GM18526 (cell line): ENCODE results near the gene TUBGCP3.

Source experiments
- POLR2A ChIP-seq: IDR thresholded peaks from 3 replicates; pipeline ENCODE4 v1.6.1; 2011; ENCODE audit not compliant: insufficient read length; ENCODE audit errors: extremely low read depth

TUBGCP3 gene

DNA sequence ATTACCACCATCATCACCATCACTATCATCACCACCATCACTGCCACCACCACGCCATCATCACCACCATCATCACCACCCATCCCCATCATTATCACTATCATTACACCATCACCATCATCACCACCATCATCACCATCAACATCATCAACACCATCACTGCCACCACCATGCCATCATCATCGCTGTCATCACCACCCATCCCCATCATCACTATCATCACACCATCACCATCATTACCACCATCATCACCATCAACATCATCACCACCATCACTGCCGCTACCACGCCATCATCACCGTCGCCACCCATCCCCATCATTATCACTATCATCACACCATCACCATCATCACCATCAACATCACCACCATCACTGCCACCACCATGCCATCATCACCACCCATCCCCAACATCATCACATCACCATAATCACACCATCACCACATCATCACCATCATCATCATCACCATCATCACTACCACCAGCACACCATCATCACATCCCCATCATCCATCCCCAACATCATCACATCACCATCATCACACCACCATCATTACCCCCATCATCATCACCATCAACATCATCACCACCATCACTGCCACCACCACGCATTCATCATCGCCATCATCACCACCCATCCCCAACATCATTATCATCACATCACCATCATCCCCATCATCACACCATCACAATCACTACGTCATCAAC, 61.7 kb downstream of the TUBGCP3 start:
- no peak for TF ChIP-seq POLR2A

DNA sequence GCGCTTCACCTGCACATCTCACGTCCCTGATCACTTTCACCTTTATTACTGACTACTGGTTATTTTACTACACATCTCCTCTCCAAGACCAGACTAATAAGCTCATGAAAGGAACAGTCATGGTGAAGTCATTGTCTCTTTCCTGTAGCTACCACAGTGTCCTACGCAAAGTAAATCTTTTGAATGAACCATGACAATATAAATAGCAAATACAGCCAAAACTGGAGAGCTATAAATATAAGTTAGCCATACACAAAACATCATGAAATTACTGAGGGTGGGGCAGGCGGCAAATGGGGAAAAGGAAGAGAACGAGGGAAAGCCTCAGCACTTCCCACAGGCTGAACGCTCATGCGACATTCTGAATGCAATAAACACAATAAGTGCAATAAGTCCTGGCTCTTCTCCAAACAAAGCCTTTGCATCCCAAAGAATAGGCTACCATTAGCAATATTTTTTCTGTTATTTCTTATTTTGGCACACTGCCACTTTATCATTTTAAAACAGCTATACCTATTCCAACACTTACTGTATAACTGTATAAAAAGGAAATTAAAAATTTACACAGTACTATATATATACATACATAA, 62.5 kb downstream of the TUBGCP3 start:
- TF ChIP-seq POLR2A, result no peak

DNA sequence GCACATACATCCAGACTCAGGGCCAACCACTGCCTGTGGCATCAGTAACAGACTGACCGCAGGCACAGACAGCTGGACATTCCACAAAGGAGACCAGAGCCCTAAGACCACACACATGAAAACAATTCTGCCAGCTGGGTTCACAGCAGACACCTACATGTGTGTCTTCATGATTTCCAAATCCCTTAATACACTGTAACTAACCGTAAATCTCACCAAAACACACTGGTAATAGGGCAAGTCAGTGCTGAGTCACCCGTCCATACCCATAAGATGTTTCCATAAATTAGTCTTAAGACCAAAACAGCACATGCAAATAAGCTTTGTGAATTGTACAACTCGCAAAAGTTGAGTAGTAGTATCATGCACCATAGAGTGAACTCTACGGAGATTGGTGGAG, 65.4 kb downstream of the TUBGCP3 start:
- no peak for TF ChIP-seq POLR2A

DNA sequence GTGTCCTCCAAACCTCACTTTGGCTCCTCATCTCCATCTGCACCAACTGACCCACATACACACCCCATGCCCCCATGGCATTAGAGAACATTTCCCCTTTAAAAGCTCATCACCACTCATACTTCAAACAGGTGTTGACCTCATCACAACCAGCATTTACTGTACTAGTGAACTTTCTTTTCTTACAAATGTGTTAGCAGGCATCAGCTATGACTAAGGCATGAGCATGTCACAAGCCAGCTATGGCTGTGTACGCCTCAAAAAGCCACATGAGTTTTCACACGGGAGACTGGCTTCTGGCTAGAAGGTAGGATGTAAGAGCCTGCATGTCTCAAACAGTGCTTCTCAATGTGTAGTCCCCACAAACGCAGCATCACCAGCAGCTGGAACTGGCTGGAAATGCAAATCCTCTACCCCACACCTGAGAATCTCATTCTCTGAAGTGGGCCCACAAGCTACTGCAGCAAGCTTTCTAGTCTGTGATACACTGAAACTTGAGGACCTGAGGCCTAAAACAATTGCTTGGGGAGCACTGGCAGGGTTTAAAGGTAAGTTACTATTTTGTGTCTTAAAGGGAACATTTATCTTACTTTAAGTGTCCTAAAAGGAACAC, 66.8 kb downstream of the TUBGCP3 start:
- no peak for TF ChIP-seq POLR2A

DNA sequence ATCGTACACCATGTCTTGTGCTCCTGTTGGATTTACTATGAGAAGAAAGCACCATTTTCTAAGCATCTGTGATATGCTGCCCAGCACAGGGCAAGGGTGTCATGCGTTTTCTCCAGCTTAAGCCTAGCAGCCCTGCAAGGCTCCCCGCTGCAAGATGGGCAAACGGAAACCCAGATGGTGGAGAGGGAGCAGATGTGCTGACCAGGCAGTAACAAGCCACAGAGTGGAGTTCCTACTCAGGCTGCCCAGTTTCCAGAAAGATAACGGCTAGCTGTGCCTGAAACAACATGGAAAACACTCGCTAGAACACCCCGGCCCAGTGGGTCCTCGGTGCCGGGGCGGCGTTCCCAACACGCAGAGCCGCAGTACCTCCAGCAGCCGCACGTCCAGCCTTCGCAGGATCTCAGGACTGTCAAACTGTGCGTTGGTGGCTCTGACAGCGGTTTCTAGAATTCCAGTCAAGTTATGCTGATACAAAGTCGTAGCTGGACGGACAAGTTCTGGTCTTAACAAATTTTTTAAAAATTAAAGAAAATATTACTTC, 68.4 kb downstream of the TUBGCP3 start:
- no peak for TF ChIP-seq POLR2A

DNA sequence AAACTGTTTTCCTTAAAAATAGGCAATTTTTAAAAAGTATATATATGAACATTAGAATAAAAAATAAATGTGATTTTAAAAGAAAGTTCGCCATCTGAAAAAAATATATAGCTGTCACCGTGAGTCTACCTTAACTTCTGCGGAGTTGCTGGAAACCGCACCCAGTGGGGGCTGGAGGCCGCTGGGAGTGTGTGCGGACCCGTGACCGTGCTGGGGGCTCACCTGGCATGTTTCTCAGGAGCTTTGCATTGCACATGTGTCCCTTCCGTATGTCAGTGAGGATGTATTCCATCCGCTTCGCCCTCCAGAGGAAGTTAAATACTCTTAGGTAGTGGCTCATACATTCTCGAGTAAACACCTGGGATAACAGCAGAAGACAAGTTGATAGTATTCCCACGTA, 71.7 kb downstream of the TUBGCP3 start:
- TF ChIP-seq POLR2A, result no peak

DNA sequence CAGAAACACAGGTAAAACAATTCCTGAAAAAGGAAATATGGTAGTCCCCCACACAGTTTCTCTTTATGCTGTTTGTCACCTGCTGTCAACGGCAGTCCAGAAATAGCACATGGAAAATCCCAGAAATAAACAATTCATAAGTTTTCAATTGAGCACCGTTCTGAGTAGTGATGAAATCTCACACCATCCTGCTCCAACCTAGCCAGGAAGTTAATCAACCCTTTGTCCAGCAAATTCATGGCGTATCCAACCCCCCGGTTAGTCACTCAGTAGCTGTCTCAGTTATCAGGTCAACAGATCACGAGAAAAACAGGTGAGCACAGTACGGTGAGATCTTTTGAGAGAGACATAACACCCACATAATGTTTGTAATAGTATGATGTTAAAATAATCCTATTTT, 74.2 kb downstream of the TUBGCP3 start:
- no peak for TF ChIP-seq POLR2A

DNA sequence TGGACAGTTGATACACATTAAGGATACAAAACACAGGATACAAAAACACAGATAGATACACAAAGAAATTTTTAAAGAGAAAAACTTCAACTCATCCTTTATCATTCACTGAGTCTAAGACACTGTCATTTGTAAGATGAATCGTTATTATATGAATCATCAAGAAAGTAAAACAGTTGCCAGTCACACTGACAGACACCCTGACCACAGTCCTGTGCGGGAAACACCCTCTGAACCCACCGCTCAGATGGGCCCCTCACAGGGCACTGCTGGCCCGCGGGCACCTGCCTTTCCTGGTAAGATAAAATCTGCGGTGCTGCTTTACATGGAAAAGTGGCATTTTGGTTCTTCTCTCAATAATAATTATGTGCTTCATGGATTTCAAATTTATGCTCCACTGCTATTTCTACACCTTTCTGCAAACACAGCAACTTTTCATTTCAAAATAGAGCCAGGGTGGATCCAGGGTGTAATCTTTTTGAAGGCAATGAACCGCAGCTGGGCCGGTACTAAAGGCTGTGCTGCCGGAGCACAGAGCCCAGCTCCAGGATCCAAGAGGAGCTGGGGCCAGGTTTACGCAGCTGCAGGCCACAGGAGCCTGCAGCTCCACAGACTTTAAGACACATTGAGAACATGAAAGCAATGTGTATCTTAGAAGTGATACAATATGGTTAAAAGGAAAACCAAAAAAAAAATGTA, 76.8 kb downstream of the TUBGCP3 start:
- no peak for TF ChIP-seq POLR2A

DNA sequence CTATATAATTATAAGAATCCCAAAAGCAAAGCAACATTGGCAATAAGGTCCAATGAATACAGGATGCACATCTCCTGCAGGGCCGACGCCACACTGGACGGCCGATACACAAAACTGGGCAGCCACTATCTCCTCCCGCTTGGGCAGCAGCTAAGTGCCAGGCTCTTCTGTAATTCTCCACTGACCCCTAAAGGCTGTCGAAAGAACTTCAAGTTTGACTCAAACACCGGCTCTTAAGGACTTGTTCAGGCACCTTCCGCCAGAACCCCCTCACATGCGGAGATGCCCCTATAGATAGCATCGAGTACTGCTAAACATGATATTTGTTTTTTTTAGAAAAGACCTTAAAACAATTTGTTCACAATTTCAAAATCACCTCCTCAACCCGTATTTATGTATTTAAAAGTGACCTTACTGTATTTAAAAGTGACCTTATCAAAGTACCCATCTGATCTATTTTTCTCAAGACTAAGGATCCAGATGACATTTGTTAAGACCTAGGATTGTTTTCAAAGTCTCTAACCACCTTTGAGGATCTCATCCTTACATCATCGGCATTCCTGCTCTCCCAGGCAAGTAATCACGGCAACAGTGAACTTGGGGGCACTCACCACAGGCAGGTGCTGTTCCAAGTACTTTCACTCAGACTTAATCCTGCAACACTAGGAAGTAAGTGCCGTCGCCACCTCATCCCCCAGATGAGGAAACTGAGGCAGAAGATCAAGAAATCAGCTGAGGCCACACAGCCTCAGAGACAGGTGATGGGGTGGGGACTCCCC, 77.8 kb downstream of the TUBGCP3 start:
- no peak for TF ChIP-seq POLR2A

DNA sequence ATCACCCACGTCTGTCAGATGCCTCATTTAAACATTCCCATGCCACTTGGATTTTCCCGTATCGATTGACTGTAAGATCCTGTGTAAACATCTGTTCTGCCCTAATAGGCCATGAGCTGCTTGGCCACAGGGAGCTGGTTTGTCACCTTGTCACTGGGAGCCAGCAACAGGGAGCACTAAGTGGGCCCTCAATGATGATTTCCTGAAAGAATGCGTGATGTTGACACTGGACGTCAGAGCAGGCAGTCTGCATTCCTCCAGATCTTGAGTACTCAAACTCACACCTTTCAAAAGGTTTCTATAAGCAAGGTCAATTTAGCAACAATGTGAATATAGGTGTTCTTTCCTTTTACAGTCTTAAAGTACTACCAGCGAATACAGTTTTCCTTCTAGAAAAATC, 78.8 kb downstream of the TUBGCP3 start:
- TF ChIP-seq POLR2A, result no peak

DNA sequence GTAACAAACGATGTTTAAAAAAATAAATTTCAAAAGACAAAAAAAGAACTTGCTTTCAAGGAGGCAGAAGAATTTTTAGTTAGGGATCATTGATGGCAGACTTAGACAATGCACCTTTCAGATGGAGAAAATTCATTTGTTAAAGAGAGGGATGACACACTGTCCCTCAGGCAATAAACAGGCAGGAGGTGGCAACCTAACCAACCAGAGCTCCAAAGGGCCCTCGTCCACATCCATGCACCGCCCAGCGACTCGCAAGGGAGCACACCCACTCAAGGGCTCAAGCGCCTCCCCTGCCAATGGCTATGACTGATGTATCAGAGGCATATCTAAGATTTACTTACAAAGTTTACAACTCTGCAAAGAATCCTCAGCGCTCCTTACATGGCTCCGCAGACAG, 81.9 kb downstream of the TUBGCP3 start:
- TF ChIP-seq POLR2A, result no peak

DNA sequence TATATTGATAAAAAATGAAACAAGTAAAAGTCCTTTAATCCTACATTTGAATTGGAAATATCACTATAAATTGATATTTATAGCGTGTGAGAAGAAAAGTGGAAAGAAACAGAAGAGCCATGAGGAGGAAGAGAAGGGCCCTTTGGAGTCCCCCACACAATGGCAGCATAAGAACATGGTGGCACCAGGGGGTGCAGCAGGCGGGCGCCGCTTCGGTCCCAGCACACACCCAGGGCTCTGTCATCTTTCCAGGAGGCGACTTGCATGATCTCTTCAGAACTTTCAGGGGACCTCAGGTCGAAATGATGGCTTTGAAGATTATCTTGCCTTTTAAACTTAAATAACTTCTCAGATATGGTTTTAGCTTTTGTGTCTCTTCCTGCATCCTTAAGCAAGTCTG, 91.8 kb downstream of the TUBGCP3 start:
- no peak for TF ChIP-seq POLR2A

DNA sequence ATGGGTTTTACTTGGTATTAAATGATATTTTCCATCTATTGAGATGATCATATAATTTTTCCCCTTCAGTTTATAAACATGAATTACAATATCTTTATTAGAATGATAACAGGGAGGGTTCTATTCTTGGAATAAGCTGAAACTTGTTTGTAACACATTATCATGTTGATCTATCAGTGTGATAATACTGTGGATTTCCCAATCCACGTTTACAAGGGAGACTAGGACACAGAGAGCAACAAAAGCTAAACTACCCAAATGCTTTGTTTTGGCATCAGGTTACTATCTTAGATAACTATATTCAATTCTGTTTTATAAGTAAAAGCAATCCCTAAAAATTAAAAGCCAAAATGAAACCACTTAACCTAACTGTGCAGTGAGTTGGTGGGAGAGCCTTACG, 92.5 kb downstream of the TUBGCP3 start:
- no peak for TF ChIP-seq POLR2A

DNA sequence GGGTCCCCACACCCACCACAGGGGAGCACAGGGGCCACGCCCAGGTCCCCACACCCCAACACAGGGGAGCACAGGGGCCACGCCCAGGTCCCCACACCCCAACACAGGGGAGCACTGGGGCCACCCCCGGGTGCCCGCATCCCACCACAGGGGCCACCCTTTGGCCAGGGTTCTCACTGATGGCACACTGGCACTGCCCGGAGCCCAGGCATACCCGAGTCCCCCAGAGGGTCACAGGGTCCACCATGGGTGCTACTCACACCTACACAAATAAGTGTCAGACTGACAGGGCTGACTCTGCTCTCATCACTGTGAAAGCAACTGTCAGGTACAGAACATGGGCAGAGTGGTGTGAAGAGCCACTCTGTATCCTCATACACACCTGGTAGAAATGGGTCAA, 98.8 kb downstream of the TUBGCP3 start:
- no peak for TF ChIP-seq POLR2A

DNA sequence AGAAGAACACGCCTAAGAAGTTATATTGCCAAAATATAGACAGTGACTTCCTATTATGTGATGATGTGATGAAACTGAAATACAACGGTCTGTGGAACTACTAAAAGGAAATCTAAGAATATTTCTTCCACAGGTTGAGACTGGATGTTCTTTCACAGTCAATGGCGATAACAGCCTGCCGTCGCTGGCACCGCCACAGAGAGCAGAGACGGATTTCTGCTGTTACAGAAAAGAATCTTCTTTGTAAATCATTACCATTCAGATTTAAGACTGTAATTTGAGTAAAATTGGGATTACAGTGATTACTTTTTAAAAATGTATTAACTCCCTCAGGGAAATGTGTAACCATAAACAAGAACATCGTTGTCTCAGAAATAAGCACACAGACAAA, 100.8 kb downstream of the TUBGCP3 start:
- no peak for TF ChIP-seq POLR2A
